ENCODE results near the gene SDCCAG8. TPM values are rescaled to one million over a fixed set of nuclear protein-coding genes. Genes with fewer than 3 reads are reported as not detected.

The SDCCAG8 gene
- total RNA-seq, 4 donors from 2014 or later: 24.5 to 52.7 (median 31.7) TPM

DNA sequence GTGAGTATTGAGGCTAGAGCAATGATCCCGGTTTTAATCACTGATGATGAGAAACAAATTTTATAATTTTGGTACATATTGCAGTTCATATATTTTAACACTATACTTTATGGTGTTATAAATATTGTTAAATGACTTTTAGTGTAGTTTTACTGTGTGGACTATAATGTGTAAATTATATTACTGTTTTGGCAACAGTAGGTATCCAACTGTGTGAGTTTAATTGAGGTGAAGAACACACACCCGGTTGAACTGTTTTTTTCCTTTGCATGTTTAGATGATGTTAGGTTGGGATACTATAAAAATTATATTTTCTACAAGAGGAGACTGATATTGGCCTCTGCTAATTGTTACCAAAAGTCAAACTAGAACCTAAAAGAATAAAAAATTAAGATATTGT lies 166.5 kb downstream of the SDCCAG8 start:
- peaks cover 1 to 11% (median 6%) of the 10 kb centered on the region in 4 donors for H3K36me3 ChIP-seq
- WGBS: 72% methylated on average over 2 of the region's 2 CpGs
- H3K27me3 ChIP-seq: no peaks in the 10 kb centered on the region
- intact Hi-C loops (cut with DNase I): no loop called here
- H3K4me1 ChIP-seq: peaks cover 0 to 7% (median 6%) of the 10 kb centered on the region in 4 donors
- H3K27ac ChIP-seq (replicated peaks in 1 of 4): no peak overlapping the region
- H3K9me3 ChIP-seq: no peaks in the 10 kb centered on the region
- TF ChIP-seq, protein P1, sequence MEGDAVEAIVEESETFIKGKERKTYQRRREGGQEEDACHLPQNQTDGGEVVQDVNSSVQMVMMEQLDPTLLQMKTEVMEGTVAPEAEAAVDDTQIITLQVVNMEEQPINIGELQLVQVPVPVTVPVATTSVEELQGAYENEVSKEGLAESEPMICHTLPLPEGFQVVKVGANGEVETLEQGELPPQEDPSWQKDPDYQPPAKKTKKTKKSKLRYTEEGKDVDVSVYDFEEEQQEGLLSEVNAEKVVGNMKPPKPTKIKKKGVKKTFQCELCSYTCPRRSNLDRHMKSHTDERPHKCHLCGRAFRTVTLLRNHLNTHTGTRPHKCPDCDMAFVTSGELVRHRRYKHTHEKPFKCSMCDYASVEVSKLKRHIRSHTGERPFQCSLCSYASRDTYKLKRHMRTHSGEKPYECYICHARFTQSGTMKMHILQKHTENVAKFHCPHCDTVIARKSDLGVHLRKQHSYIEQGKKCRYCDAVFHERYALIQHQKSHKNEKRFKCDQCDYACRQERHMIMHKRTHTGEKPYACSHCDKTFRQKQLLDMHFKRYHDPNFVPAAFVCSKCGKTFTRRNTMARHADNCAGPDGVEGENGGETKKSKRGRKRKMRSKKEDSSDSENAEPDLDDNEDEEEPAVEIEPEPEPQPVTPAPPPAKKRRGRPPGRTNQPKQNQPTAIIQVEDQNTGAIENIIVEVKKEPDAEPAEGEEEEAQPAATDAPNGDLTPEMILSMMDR (IDR thresholded peaks at IDR 0.05): no peak
- TF ChIP-seq POLR2A (IDR thresholded peaks at IDR 0.05; ENCODE audit: low read depth): no peak
- TF ChIP-seq EP300 (IDR thresholded peaks at IDR 0.05): no peak
- no peak for TF ChIP-seq POLR2AphosphoS5 (IDR thresholded peaks at IDR 0.05)
- H3K4me3 ChIP-seq: no peak overlapping the region
- DNase-seq (ENCODE audit: extremely low spot score): no peak

DNA sequence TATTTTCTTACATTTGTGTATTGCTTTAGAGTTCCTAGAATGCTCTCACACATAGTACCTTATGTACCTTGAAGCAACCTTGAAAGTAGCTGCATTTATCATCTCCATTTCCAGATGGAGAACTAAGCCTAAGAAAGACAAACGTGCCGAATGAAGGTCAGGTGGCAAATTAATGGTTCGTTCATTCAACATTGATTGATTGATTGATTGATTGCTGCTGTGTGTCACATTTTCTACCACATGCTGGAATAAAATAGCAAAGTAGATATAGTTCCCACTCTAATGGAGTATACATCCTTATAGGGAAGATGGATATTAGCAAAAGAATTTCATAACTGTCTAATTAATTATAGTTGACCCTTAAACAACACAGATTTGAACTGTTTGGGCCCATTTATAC lies 172.2 kb downstream of the SDCCAG8 start:
- H3K27ac ChIP-seq (replicated peaks in 1 of 4): no peak overlapping the region
- 97% methylated on average over 3 of the region's 3 CpGs for WGBS
- H3K4me1 ChIP-seq: no peaks in the 10 kb centered on the region
- no peaks in the 10 kb centered on the region for H3K9me3 ChIP-seq
- H3K4me3 ChIP-seq: no peak overlapping the region
- H3K27me3 ChIP-seq: no peaks in the 10 kb centered on the region
- H3K36me3 ChIP-seq: peaks cover 8 to 39% (median 14%) of the 10 kb centered on the region in 4 donors
- intact Hi-C loops (cut with DNase I): no loop called here
- TF ChIP-seq, protein P1 (IDR thresholded peaks at IDR 0.05): no peak
- TF ChIP-seq POLR2AphosphoS5 (IDR thresholded peaks at IDR 0.05) (no peak), EP300 (IDR thresholded peaks at IDR 0.05) (no peak), POLR2A (IDR thresholded peaks at IDR 0.05; ENCODE audit: low read depth) (no peak)
- no peak for DNase-seq (ENCODE audit: extremely low spot score)

DNA sequence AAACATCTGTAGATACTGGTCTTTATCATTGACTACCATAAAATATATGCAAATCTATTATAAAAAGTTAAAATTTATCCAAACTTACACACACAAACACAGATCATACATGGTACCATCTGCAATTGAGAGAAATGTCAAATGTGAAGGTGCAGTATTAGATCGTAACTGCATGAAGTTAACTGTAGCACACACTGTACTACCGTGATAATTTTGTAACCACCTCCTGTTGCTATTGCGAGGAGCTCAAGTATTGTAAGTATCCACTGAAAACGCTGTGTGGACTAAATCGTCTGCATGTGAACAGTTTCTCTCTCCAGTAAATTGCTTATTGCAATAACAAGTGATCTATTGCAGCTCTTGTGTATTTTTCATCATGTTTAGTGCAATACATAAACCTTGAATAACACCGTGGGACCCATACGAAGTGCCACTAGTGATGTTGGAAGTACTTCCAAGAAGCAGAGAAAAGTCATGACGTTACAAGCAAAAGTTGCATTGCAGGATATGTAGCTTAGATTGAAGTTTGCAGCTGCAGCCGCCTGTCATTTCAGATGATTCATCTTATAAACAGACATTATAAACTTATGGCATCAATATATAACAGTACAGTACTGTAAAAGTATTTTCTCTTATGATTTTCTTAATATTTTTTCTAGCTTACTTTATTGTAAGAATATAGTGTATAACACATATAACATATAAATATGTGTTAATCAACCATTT lies 172.9 kb downstream of the SDCCAG8 start:
- Histone ChIP-seq H3K4me1 (no peaks in the 10 kb centered on the region), H3K36me3 (peaks cover 8 to 39% (median 14%) of the 10 kb centered on the region in 4 donors), H3K27ac (replicated peaks in 1 of 4) (no peak overlapping the region), H3K4me3 (no peak overlapping the region), H3K27me3 (no peaks in the 10 kb centered on the region), H3K9me3 (no peaks in the 10 kb centered on the region)
- WGBS: 92% methylated on average over 9 of the region's 9 CpGs
- intact Hi-C loops (cut with DNase I): no loop called here
- TF ChIP-seq POLR2A (IDR thresholded peaks at IDR 0.05; ENCODE audit: low read depth): no peak
- TF ChIP-seq EP300 (IDR thresholded peaks at IDR 0.05): no peak
- TF ChIP-seq, protein P1 (IDR thresholded peaks at IDR 0.05): no peak
- TF ChIP-seq POLR2AphosphoS5 (IDR thresholded peaks at IDR 0.05): no peak
- DNase-seq (ENCODE audit: extremely low spot score): no peak

DNA sequence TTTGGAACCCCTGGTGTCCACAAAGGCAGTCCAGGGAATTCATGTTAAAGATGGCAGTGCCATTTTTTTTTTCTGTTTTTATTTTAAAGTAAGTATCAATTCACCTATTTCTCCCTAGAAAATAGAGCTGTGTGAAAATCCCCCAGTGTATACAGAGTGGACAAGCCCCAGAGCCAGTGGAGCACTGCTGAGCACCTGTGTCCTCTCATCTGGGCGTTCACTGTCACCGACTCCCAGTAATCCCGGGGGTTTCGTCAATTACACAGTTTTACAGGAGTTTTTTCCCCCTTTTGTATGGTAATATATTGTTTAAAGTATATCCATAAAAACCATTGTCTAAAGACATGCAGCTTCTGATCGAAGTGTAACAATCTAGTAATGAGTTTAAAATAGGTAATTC lies 175.8 kb downstream of the SDCCAG8 start:
- no peak for DNase-seq (ENCODE audit: extremely low spot score)
- Histone ChIP-seq H3K4me3 (no peak overlapping the region), H3K36me3 (peaks cover 8 to 35% (median 13%) of the 10 kb centered on the region in 4 donors), H3K9me3 (no peaks in the 10 kb centered on the region), H3K27ac (replicated peaks in 1 of 4) (no peak overlapping the region), H3K4me1 (no peaks in the 10 kb centered on the region), H3K27me3 (no peaks in the 10 kb centered on the region)
- no peak for TF ChIP-seq POLR2A (IDR thresholded peaks at IDR 0.05; ENCODE audit: low read depth)
- no peak for TF ChIP-seq EP300 (IDR thresholded peaks at IDR 0.05)
- TF ChIP-seq, protein P1 (IDR thresholded peaks at IDR 0.05): no peak
- TF ChIP-seq POLR2AphosphoS5 (IDR thresholded peaks at IDR 0.05): no peak
- intact Hi-C loops (cut with DNase I): no loop called here
- WGBS: 97% methylated on average over 5 of the region's 5 CpGs

All from esophagus muscularis mucosa (tissue), 4 donors.